ENCODE measurements around the gene AGPAT2.

Gene AGPAT2

GRCh38 chr9:136687721-136688223, 515 bp upstream of the AGPAT2 start:
- DNase-seq (ENCODE audit: low spot score): peak; percentile 63

DNA sequence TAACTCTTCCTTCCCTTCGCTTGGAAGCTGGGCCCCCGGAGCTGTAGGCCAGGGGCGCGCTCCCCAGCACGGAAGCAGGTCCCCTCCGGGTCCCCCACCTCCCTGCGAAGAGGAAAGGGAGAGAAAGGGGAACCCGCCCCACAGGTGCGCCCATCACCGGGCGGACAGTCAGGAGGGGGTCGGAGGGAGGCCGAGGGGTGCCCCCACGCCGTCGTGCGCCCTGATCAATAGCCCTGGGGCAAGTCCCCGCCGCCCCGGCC, 793 bp downstream of the AGPAT2 start:
- no peak for DNase-seq (ENCODE audit: low spot score)

- no peak for DNase-seq (ENCODE audit: low spot score)
Measured at GRCh38 chr9:136685790-136686533, 1.3 kb downstream of the AGPAT2 start.

GRCh38 chr9:136685216-136685615, 2.0 kb downstream of the AGPAT2 start:
- DNase-seq (ENCODE audit: low spot score): no peak

DNA sequence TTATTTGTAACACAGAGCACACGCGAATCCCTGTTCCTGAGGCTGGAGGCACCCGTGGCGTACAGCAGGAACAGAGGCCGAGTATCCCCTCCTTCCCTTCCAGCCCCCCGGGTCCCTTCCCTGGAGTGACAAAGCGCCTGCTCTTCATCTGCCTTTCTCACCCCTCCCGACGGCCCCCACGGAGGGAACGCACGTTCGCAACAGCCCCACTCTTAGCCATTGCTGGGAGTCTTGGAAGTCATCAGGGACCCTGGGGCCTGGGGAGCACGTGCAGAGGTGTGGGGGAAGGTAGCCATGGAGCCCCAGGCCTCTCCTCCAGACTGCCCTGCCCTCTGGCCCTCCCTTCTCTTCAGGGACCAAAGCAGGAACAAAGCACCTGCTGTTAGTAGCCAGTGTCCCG, 2.5 kb downstream of the AGPAT2 start:
- DNase-seq (ENCODE audit: low spot score): no peak

GRCh38 chr9:136684339-136684738, 2.9 kb downstream of the AGPAT2 start:
- DNase-seq (ENCODE audit: low spot score): no peak

- DNase-seq (ENCODE audit: low spot score): no peak
Measured at GRCh38 chr9:136683755-136684154, 3.5 kb downstream of the AGPAT2 start.

GRCh38 chr9:136683173-136683745, 4.0 kb downstream of the AGPAT2 start:
- no peak for DNase-seq (ENCODE audit: low spot score)

GRCh38 chr9:136682710-136683109, 4.5 kb downstream of the AGPAT2 start:
- DNase-seq (ENCODE audit: low spot score): no peak

GRCh38 chr9:136681945-136682699, 5.1 kb downstream of the AGPAT2 start:
- DNase-seq (ENCODE audit: low spot score): no peak

GRCh38 chr9:136681029-136681428, 6.2 kb downstream of the AGPAT2 start:
- no peak for DNase-seq (ENCODE audit: low spot score)

DNA sequence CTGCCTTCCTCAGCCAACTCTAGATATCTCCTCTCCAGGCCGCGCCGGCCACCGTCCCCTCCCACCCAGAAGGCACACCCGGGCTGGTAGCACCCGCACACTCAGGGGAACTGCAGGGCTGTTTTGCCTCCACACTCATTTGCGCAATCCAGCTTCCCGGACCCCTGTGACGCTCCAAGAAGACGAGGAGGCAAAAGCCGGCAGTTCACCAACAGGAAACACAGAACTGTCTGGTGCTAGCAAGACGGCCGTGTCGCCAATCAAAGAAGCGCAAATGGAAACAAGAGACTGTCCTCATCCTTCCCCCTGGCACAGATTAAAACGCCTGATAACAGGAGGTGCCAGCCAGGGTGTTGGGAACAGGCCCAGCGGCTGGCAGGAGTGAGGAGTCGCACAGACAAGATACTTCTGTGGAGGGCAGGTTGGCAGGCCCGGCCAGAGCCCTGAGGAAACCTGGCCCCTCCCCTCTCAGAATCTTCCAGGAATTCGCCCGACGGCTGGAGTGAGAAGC, 7.8 kb downstream of the AGPAT2 start:
- DNase-seq (ENCODE audit: low spot score): no peak

DNA sequence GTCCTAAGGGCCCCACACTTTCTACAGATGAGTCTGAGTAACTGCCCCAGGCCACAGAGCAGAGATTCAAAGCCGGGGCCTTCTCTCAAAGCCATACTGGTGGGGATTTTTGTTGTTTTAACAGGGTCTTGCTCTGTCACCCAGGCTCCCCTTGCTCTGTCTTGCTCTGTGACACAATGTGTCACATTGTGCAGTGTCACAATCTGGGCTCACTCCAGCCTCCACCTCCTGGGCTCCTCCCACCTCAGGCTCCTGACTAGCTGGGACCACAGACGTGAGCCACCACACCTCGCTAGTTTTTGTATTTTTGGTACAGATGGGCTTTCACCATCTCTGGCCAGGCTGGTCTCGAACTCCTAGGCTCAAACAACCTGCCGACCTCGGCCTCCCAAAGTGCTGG, 8.6 kb downstream of the AGPAT2 start:
- DNase-seq (ENCODE audit: low spot score): no peak

GRCh38 chr9:136678034-136678433, 9.2 kb downstream of the AGPAT2 start:
- DNase-seq (ENCODE audit: low spot score): no peak

DNA sequence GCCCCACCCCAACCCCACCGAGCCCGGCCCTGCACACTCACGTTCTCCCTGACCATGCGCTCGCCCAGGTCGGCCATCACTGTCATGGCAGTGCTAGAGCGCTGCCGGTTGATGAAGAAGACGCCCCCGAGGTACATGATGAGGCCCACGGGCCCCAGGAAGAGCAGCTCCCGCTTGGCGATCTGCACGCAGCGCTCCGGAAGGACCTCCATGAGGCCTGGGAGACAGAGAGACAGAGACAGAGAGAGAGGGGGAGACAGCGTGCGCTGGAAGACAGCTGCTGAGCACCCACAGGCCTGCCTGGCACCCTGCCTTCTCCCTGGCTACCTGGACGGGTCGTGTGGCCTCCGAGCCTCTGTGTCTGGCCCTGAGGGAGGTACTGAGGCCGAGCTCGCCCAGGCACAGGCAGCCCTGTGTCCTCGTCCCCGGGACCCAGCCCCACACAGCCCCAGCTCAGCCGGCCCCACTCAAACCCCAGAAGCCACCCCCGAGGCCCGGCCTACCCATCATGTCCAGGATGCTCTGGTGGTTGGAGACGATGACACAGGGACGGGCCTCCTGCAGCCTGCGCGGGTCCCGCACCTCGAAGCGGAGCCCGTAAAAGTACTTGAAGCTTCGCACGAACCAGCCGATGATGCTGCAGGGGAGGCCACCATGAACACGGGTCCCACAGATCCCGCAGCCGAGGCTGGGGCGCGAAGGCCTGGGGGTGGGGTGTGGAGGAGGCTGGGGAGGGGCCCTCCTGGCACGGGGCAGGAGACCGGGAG, 10.2 kb downstream of the AGPAT2 start:
- DNase-seq (ENCODE audit: low spot score): no peak

DNA sequence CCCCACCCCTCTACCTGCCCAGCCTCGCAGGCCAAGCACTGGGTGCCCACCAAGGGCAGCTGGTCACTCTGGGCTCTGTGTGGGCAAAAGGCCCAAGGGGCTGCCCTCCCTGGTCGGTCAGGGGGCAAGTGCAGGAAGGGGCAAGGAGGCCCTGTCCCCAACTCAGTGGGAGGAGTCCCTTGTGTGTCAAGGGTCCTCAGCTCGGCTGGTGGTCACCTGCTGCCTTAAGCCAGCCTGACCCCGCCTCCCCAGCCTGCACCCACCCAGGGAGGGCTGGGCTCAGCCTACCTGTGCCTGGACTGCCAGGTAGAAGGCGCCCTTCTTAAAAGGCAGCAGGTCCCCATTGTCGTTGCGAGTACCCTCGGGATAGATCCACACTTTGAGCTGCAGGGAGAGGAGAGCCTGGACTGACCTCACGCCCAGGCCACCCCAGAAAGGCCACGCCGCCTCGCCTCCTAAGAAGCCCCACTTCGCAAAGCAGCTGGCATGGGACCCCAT, 10.9 kb downstream of the AGPAT2 start:
- DNase-seq (ENCODE audit: low spot score): no peak

DNA sequence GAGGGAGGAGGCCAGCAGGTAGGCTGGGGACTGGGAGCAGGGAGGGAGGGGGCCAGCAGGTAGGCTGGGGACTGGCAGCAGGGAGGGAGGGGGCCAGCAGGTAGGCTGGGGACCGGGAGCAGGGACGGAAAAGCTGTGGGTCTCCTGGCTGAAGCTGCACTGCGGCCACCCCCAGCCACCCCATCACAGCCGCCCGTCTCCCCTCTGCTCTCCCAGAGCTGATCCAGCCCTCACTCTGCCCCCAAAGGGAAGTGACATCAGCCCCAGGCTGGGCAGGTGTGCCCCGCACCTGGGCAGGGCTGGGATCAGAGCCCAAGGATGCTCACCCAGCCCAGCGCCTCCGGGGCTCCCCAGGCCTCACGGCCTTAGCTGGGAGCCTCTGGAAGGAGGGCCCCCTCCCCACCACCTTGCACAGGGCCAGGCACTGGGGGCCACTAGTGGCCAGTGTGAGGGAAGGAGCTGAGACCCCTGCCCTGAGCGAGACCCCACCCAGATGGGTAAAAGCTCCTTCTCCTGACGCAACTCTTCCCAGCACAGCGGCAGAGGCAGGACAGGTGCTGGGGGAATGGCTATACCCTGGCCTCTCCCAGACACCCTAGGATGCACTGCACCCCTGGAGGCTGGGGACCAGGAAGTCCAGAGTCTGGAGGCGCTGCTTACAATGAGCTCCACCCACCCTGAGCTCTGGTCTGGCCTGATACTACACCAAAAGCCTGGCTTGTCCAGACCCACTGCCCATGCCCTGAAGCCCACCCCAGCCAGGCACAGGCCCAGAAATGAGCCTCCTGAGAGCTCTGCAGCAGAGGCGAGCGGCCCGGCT, 11.6 kb downstream of the AGPAT2 start:
- no peak for DNase-seq (ENCODE audit: low spot score)

DNA sequence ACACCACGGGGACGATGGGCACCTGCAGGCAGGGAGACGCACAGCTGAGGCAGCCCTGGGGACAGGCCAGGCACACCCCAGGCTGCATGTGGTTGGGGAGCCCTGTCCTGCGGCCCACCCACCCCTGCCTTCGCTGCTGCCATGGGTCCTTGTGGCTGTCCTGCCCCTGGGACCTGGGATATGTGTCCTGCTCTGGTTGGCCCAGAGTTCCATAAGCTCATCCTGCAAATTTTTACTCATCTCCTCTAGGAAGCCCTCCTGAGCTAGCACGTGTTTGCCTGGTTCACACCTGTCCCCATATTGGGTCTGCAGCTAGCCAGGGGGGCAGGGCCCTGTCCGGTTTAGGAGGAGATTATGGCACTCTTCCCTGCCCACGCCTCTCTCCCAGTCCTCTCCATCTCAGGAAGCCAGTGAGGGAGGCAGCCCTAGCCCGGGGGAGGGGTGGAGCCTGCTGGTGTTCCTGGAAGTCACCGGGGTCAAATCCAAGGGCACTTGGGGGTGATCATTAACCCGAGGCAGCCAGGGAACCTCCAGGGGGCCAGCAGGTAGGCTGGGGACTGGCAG, 12.4 kb downstream of the AGPAT2 start:
- DNase-seq (ENCODE audit: low spot score): peak; percentile 68

DNA sequence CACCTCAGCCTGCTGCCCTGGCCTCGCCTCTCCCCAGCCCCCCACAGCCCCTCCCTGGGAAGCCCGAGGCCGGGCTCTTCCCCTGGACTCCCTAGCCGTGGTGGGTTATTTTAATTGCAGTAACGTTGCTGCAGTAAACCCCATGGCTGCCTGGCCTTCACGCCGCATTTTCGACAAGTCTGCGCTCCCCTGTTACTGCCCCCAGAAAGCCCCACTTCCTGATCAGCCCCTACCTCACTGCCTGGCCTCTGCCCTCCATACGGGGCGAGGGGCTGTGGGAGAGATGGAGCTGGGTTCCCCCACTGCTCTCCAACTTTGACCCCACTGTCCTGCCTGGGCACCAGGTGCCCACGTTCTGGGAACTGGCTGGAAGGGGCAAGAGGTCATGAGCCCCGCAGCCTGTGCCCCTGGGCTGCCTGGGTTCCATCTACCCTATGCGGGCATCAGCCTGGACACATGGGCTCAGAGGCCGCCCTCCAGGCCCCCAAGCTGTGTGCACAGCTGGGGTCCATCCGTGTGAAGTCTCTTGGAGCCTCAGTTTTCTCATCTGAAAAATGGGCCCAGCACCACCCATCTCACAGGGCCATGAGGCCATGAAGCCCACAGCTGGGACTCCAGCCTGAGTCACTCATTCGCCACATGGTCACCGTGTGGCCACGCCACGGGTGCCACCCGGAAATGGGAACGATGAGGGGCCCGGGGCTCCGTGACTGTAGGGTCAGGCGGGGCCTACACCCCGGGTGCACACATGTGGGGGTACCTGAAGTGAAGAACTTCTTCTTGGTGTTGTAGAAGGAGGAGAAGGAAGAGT, 13.1 kb downstream of the AGPAT2 start:
- no peak for DNase-seq (ENCODE audit: low spot score)
